Osteoblast (primary cell): Measurements from ENCODE around the gene TMEM240. TPM values are rescaled to one million over a fixed set of nuclear protein-coding genes. Genes with fewer than 3 reads are reported as not detected.
A peak's percentile ranks its signal among the peaks of the same experiment; 100 is the strongest.

Experiments used
- DNase-seq: peaks from one replicate; pipeline ENCODE4 v3.0.0; 2011; ENCODE audit warnings: low spot score, mixed read lengths; ENCODE audit not compliant: insufficient read length; ENCODE audit errors: missing footprints
- H2AFZ ChIP-seq: 2 replicates; pipeline ENCODE4 v1.6.0; 2011; ENCODE audit warnings: mild to moderate bottlenecking, low read length
- H3K27ac ChIP-seq: 2 replicates; pipeline ENCODE4 v1.5.1; 2011; ENCODE audit warnings: mild to moderate bottlenecking, low read depth, low read length, moderate library complexity
- H3K27me3 ChIP-seq: 2 replicates; pipeline ENCODE4 v1.6.0; 2012; ENCODE audit warnings: mild to moderate bottlenecking, control low read depth, inconsistent platforms, low read length, moderate library complexity; ENCODE audit not compliant: insufficient read depth
- H3K36me3 ChIP-seq: 2 replicates; pipeline ENCODE4 v1.5.1; 2011; ENCODE audit warnings: mild to moderate bottlenecking, low read length, control low read depth, moderate library complexity; ENCODE audit not compliant: insufficient read depth
- H3K4me1 ChIP-seq: 2 replicates; pipeline ENCODE4 v1.5.1; 2011; ENCODE audit warnings: mild to moderate bottlenecking, low read length, control low read depth, moderate library complexity; ENCODE audit not compliant: insufficient read depth
- H3K4me2 ChIP-seq: 2 replicates; pipeline ENCODE4 v1.6.0; 2011; ENCODE audit warnings: mild to moderate bottlenecking, low read length; ENCODE audit not compliant: insufficient read depth
- H3K4me3 ChIP-seq: fragments of 200-600 bp; sonication (generic); 3 replicates; pipeline ENCODE4 v1.5.1; 2012; ENCODE audit warnings: mild to moderate bottlenecking, low read length, inconsistent platforms; ENCODE audit not compliant: insufficient read depth
- H3K79me2 ChIP-seq: 2 replicates; pipeline ENCODE4 v1.6.0; 2012; ENCODE audit warnings: mild to moderate bottlenecking, low read length, control low read depth, inconsistent platforms; ENCODE audit not compliant: insufficient read depth
- H3K9me3 ChIP-seq: 2 replicates; pipeline ENCODE4 v1.5.1; 2011; ENCODE audit warnings: low read depth, low read length, control low read depth
- H4K20me1 ChIP-seq: 2 replicates; pipeline ENCODE4 v1.6.0; 2012; ENCODE audit warnings: mild to moderate bottlenecking, low read length, control low read depth; ENCODE audit not compliant: insufficient read depth
- CTCF ChIP-seq: IDR thresholded peaks from 2 replicates; pipeline ENCODE4 v1.5.1; 2011; ENCODE audit warnings: mild to moderate bottlenecking, low read depth, low read length, moderate library complexity; ENCODE audit errors: extremely low read depth
- total RNA-seq: library from RNA; depleted of rRNA; stranded (reverse); fragments of >200 nt; gene quantifications from 2 replicates; pipeline ENCODE4 v1.2.3, GENCODE V29; 2012

The TMEM240 gene
- total RNA-seq, 1 donor: 1.8 TPM

- Histone ChIP-seq H3K79me2 (peaks cover 4% of the 10 kb centered on the region), H3K4me1 (no peaks in the 10 kb centered on the region), H3K4me3 (no peak overlapping the region), H2AFZ (no peak overlapping the region), H3K27me3 (no peaks in the 10 kb centered on the region), H3K27ac (no peak overlapping the region), H3K36me3 (peaks cover 15% of the 10 kb centered on the region), H4K20me1 (no peaks in the 10 kb centered on the region), H3K9me3 (no peaks in the 10 kb centered on the region), H3K4me2 (no peak overlapping the region)
- no peak for DNase-seq
- TF ChIP-seq CTCF: no peak
Observed at GRCh38 chr1:1544544-1544943, 4.1 kb upstream of the TMEM240 start.

- peaks cover 18% of the 10 kb centered on the region for H3K36me3 ChIP-seq
- no peaks in the 10 kb centered on the region for H3K4me1 ChIP-seq
- H3K4me3 ChIP-seq: no peak overlapping the region
- H3K79me2 ChIP-seq: peaks cover 8% of the 10 kb centered on the region
- no peak for TF ChIP-seq CTCF
- no peak overlapping the region for H2AFZ ChIP-seq
- no peaks in the 10 kb centered on the region for H3K9me3 ChIP-seq
- no peak overlapping the region for H3K27ac ChIP-seq
- H3K4me2 ChIP-seq: no peak overlapping the region
- peaks cover 1% of the 10 kb centered on the region for H4K20me1 ChIP-seq
- no peaks in the 10 kb centered on the region for H3K27me3 ChIP-seq
- peak; percentile 84 for DNase-seq
Observed at GRCh38 chr1:1543706-1544099, 3.3 kb upstream of the TMEM240 start.

- Histone ChIP-seq H3K27ac (no peak overlapping the region), H2AFZ (no peak overlapping the region), H3K4me2 (no peak overlapping the region), H3K36me3 (peaks cover 19% of the 10 kb centered on the region), H3K9me3 (no peaks in the 10 kb centered on the region), H4K20me1 (peaks cover 5% of the 10 kb centered on the region), H3K4me3 (no peak overlapping the region), H3K27me3 (no peaks in the 10 kb centered on the region), H3K4me1 (no peaks in the 10 kb centered on the region), H3K79me2 (peaks cover 12% of the 10 kb centered on the region)
- TF ChIP-seq CTCF: no peak
- peak; percentile 82 for DNase-seq
Observed at GRCh38 chr1:1542766-1543705, 2.6 kb upstream of the TMEM240 start.

- H3K27me3 ChIP-seq: no peaks in the 10 kb centered on the region
- TF ChIP-seq CTCF: no peak
- no peaks in the 10 kb centered on the region for H3K4me1 ChIP-seq
- no peak overlapping the region for H2AFZ ChIP-seq
- H3K36me3 ChIP-seq: peaks cover 21% of the 10 kb centered on the region
- H3K4me3 ChIP-seq: no peak overlapping the region
- H3K27ac ChIP-seq: no peak overlapping the region
- peaks cover 14% of the 10 kb centered on the region for H4K20me1 ChIP-seq
- no peaks in the 10 kb centered on the region for H3K9me3 ChIP-seq
- peak; percentile 77 for DNase-seq
- H3K79me2 ChIP-seq: peaks cover 20% of the 10 kb centered on the region
- no peak overlapping the region for H3K4me2 ChIP-seq
Observed at GRCh38 chr1:1541956-1542765, 1.7 kb upstream of the TMEM240 start.
